IMR-90 (cell line): ENCODE data around the gene PPP1R8. TPM values are rescaled to one million over a fixed set of nuclear protein-coding genes. Genes with fewer than 3 reads are reported as not detected.

Source experiments
- ATAC-seq: fragments of 200-7000 bp; cut with Tn5 transposase; 2 replicates; pipeline ENCODE4 v1.9.1; 2020; ENCODE audit warnings: low read depth, mild to moderate bottlenecking, moderate library complexity
- BruUV-seq: library from RNA; stranded (reverse); fragments of 400-500 nt; replicated peaks from 2 replicates; lab custom pipeline; 2021; lab: Mats Ljungman, UMichigan
- CTCF ChIA-PET: fragments of 300-600 bp; formaldehyde crosslinking; extraction: SDS; loops from one replicate; lab custom pipeline; 2021; ENCODE audit warnings: antibody characterized with exemption; lab: Yijun Ruan, JAX
- POLR2A ChIA-PET: fragments of 300-600 bp; sonication (Branson Sonifier 250); formaldehyde crosslinking; loops from one replicate; lab custom pipeline; 2022; ENCODE audit warnings: antibody characterized with exemption; ENCODE audit not compliant: unreplicated experiment; lab: Charles Lee
- DNase-seq: peaks from one replicate; pipeline ENCODE4 v3.0.0; 2013
- H2AFZ ChIP-seq: replicated peaks from 2 replicates; pipeline ENCODE3; 2013; ENCODE audit warnings: low read length, mild to moderate bottlenecking; ENCODE audit not compliant: poor library complexity
- H2AK5ac ChIP-seq: 2 replicates; pipeline ENCODE4 v1.6.1; 2013; ENCODE audit warnings: low read depth, low read length, inconsistent platforms
- H2AK9ac ChIP-seq: replicated peaks from 2 replicates; pipeline ENCODE3; 2013; ENCODE audit warnings: mild to moderate bottlenecking, low read depth, low read length, moderate library complexity; ENCODE audit not compliant: poor library complexity
- H2BK120ac ChIP-seq: 2 replicates; pipeline ENCODE4 v1.6.1; 2013; ENCODE audit warnings: low read depth, low read length, inconsistent platforms
- H2BK15ac ChIP-seq: 3 replicates; pipeline ENCODE4 v1.6.1; 2013; ENCODE audit warnings: low read depth, low read length, inconsistent platforms
- H2BK20ac ChIP-seq: 2 replicates; pipeline ENCODE4 v1.6.1; 2013; ENCODE audit warnings: low read depth, mild to moderate bottlenecking, inconsistent platforms, low read length, moderate library complexity
- H2BK5ac ChIP-seq: 2 replicates; pipeline ENCODE4 v1.6.1; 2013; ENCODE audit warnings: mild to moderate bottlenecking, low read depth, low read length, inconsistent platforms; ENCODE audit not compliant: poor library complexity, severe bottlenecking
- H3K14ac ChIP-seq: replicated peaks from 2 replicates; pipeline ENCODE4 v1.6.1; 2013; ENCODE audit warnings: low read depth, low read length, inconsistent platforms
- H3K18ac ChIP-seq: 2 replicates; pipeline ENCODE4 v1.6.1; 2013; ENCODE audit warnings: low read depth, low read length, control low read depth
- H3K23ac ChIP-seq: 2 replicates; pipeline ENCODE4 v1.6.1; 2013; ENCODE audit warnings: low read depth, low read length, inconsistent platforms
- H3K27ac ChIP-seq: 2 replicates; pipeline ENCODE4 v1.5.1; 2013; ENCODE audit warnings: mild to moderate bottlenecking, control low read depth, low read length; ENCODE audit not compliant: insufficient read depth
- H3K27me3 ChIP-seq: 2 replicates; pipeline ENCODE4 v1.6.1; 2013; ENCODE audit warnings: low read length; ENCODE audit not compliant: control insufficient read depth, insufficient read depth
- H3K36me3 ChIP-seq: 2 replicates; pipeline ENCODE4 v1.6.1; 2013; ENCODE audit warnings: low read length, mixed read lengths; ENCODE audit not compliant: control insufficient read depth, insufficient read depth
- H3K4ac ChIP-seq: 2 replicates; pipeline ENCODE4 v1.6.1; 2013; ENCODE audit warnings: low read depth, low read length, inconsistent platforms
- H3K4me1 ChIP-seq: 2 replicates; pipeline ENCODE4 v1.6.1; 2013; ENCODE audit warnings: low read length, mixed read lengths; ENCODE audit not compliant: control insufficient read depth, insufficient read depth
- H3K4me2 ChIP-seq: 2 replicates; pipeline ENCODE4 v1.6.1; 2013; ENCODE audit warnings: low read depth, mild to moderate bottlenecking, control low read depth, low read length, moderate library complexity
- H3K4me3 ChIP-seq: 2 replicates; pipeline ENCODE4 v1.5.1; 2013; ENCODE audit warnings: low read depth, mild to moderate bottlenecking, control low read depth, low read length, moderate library complexity; ENCODE audit not compliant: insufficient read depth
- H3K56ac ChIP-seq: 2 replicates; pipeline ENCODE4 v1.6.1; 2013; ENCODE audit warnings: low read length, inconsistent platforms; ENCODE audit not compliant: insufficient read depth; ENCODE audit errors: extremely low read depth
- H3K79me1 ChIP-seq, 2 experiments: 2 replicates each; pipeline ENCODE4 v1.6.1; 2013; ENCODE audit warnings: low read length in 2 of 2, inconsistent platforms in 1 of 2, low read depth in 1 of 2
- H3K9ac ChIP-seq: 2 replicates; pipeline ENCODE4 v1.6.1; 2013; ENCODE audit warnings: low read depth, low read length, control low read depth
- H3K9me1 ChIP-seq: 2 replicates; pipeline ENCODE4 v1.6.1; 2013; ENCODE audit warnings: low read length, inconsistent platforms; ENCODE audit not compliant: insufficient read depth
- H3K9me3 ChIP-seq: 2 replicates; pipeline ENCODE4 v1.6.1; 2013; ENCODE audit warnings: low read length; ENCODE audit not compliant: control insufficient read depth, insufficient read depth
- H4K20me1 ChIP-seq: 2 replicates; pipeline ENCODE4 v1.6.1; 2013; ENCODE audit warnings: low read length, inconsistent platforms; ENCODE audit not compliant: insufficient read depth
- H4K5ac ChIP-seq: 2 replicates; pipeline ENCODE4 v1.6.1; 2013; ENCODE audit warnings: mild to moderate bottlenecking, low read depth, low read length, control low read depth
- H4K8ac ChIP-seq, 2 experiments: 2 replicates each; pipeline ENCODE4 v1.6.1; 2013; ENCODE audit warnings: low read depth in 2 of 2, low read length in 2 of 2, control low read depth in 1 of 2, inconsistent platforms in 1 of 2
- H4K91ac ChIP-seq: 2 replicates; pipeline ENCODE4 v1.6.1; 2013; ENCODE audit warnings: low read depth, low read length, inconsistent platforms; ENCODE audit not compliant: insufficient read depth
- BHLHE40 ChIP-seq: fragments of 150-350 bp; IDR thresholded peaks from 2 replicates; pipeline ENCODE4 v1.6.1; 2016; ENCODE audit warnings: mild to moderate bottlenecking, low read depth, low read length
- CEBPB ChIP-seq: IDR thresholded peaks from 2 replicates; pipeline ENCODE4 v1.6.1; 2012; ENCODE audit warnings: low read depth, low read length, improper control_type of control experiment
- CHD1 ChIP-seq: IDR thresholded peaks from 2 replicates; pipeline ENCODE4 v1.6.1; 2012; ENCODE audit warnings: low read depth, low read length, improper control_type of control experiment
- FOS ChIP-seq: fragments of 150-350 bp; IDR thresholded peaks from 2 replicates; pipeline ENCODE4 v1.6.1; 2016; ENCODE audit warnings: low read depth, low read length
- MAFK ChIP-seq: IDR thresholded peaks from 2 replicates; pipeline ENCODE4 v1.6.1; 2012; ENCODE audit warnings: low read depth, low read length, improper control_type of control experiment
- MAZ ChIP-seq: IDR thresholded peaks from 2 replicates; pipeline ENCODE4 v1.6.1; 2012; ENCODE audit warnings: low read depth, mild to moderate bottlenecking, low read length, improper control_type of control experiment, moderate library complexity, borderline replicate concordance
- MXI1 ChIP-seq: IDR thresholded peaks from 2 replicates; pipeline ENCODE4 v1.6.1; 2012; ENCODE audit warnings: low read depth, mild to moderate bottlenecking, low read length, moderate library complexity, borderline replicate concordance
- NFE2L2 ChIP-seq: fragments of 150-350 bp; IDR thresholded peaks from 2 replicates; pipeline ENCODE4 v1.6.1; 2016; ENCODE audit warnings: low read depth, mild to moderate bottlenecking, low read length
- POLR2A ChIP-seq: IDR thresholded peaks from 2 replicates; pipeline ENCODE4 v1.6.1; 2012; ENCODE audit warnings: mild to moderate bottlenecking, low read depth, low read length
- RAD21 ChIP-seq: IDR thresholded peaks from 2 replicates; pipeline ENCODE4 v1.6.1; 2012; ENCODE audit warnings: low read length, improper control_type of control experiment
- RCOR1 ChIP-seq: IDR thresholded peaks from 2 replicates; pipeline ENCODE4 v1.6.1; 2012; ENCODE audit warnings: mild to moderate bottlenecking, low read length, improper control_type of control experiment; ENCODE audit not compliant: insufficient replicate concordance
- RFX5 ChIP-seq: IDR thresholded peaks from 2 replicates; pipeline ENCODE4 v1.8.0; 2012; ENCODE audit warnings: low read depth, mild to moderate bottlenecking, low read length, moderate library complexity
- SMC3 ChIP-seq: fragments of 150-350 bp; IDR thresholded peaks from 2 replicates; pipeline ENCODE4 v1.6.1; 2016; ENCODE audit warnings: low read depth, mild to moderate bottlenecking, antibody characterized with exemption, low read length, moderate library complexity
- WGBS, 2 experiments: methylation state at CpG; one replicate each; pipeline versions ENCODE4 v1.1.5 to v1.1.7; 2013; ENCODE audit warnings: missing lambda C conversion rate in 2 of 2; ENCODE audit not compliant: insufficient read length in 1 of 2; ENCODE audit errors: extremely low coverage in 2 of 2; 5-methylcytosine and 5-hydroxymethylcytosine counted together
- dilution Hi-C: fragments of 300-500 bp; cut with HindIII; formaldehyde crosslinking; loops from one replicate; pipeline ENCODE4 v1.14.3; 2018; ENCODE audit warnings: low sequenced_read_pairs; ENCODE audit not compliant: unreplicated experiment
- in situ Hi-C: fragments of 300-500 bp; cut with MboI; formaldehyde crosslinking; loops from 3 replicates; pipeline ENCODE4 v1.14.3; 2019; ENCODE audit warnings: low sequenced_read_pairs, inconsistent platforms, mixed read lengths
- intact Hi-C: fragments of 100-400 bp; cut with micrococcal nuclease; formaldehyde crosslinking; loops from 2 replicates; pipeline ENCODE4 v1.10.0; 2022
- polyA plus RNA-seq, 3 experiments: library from polyadenylated mRNA; depleted of rRNA; stranded (reverse); fragments of >200 nt; gene quantifications; 2 replicates each; pipeline ENCODE4 v1.2.3, GENCODE V29; 2012; ENCODE audit warnings: low replicate concordance in 1 of 3
- total RNA-seq: library from RNA; depleted of rRNA; stranded (reverse); fragments of >200 nt; gene quantifications from 2 replicates; pipeline ENCODE4 v1.2.3, GENCODE V29; 2012
- TF ChIP-seq, protein P1 (sequence below): fragments of 150-350 bp; IDR thresholded peaks from 2 replicates; pipeline ENCODE4 v1.6.1; 2016; ENCODE audit warnings: low read depth, mild to moderate bottlenecking, low read length, moderate library complexity, borderline replicate concordance
- TF ChIP-seq, protein P2 (sequence below): conservative IDR thresholded peaks from 2 replicates; pipeline ENCODE4 v1.5.1; 2012; ENCODE audit warnings: mild to moderate bottlenecking, low read depth, low read length, improper control_type of control experiment
- TF ChIP-seq, protein P3 (sequence below): fragments of 150-350 bp; IDR thresholded peaks from 2 replicates; pipeline ENCODE4 v1.6.1; 2017; ENCODE audit warnings: mild to moderate bottlenecking, antibody characterized with exemption, low read length, low read depth

PPP1R8 gene
- total and polyA plus RNA-seq, 2 of the 4 experiments (the other 2 are of a cell fraction): 53.8 to 80.1 TPM

DNA sequence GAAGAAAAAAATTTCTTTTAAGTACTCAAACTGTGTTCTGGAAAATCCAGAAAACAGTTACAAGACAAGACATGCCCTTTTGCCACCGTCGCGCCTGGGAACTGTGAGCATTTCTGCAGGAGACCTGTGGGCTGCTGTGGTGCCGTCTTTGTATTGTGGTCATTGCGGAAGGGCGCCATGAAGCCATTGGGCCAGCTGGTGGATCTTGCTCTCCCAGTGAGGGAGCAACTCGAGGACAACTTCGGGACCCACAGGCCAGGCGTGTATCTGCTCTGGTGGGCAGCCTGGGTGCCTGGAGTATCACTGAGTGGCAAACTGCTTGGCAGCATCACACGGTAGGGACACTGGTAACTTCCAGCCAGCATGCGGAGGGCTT is 38.0 kb downstream of the PPP1R8 start:
- intact Hi-C loops (no loop called here), dilution Hi-C loops (no loop called here), in situ Hi-C loops (loop anchor here (25.0 kb wide), 1 partner anchor 344 kb away; no protein-coding TSS in a partner anchor)
- CTCF ChIA-PET: no interaction called here
- Histone ChIP-seq H3K27ac (no peak overlapping the region), H4K91ac (no peak overlapping the region), H3K14ac (no peak overlapping the region), H3K56ac (no peak overlapping the region), H3K18ac (no peak overlapping the region), H3K4me1 (peaks cover 9% of the 10 kb centered on the region), H3K27me3 (no peaks in the 10 kb centered on the region), H4K20me1 (no peaks in the 10 kb centered on the region), H4K8ac (no peak overlapping the region), H2BK5ac (no peak overlapping the region), H2AFZ (peak overlapping the region; percentile 64), H3K79me1 (peaks cover 0 to 6% of the 10 kb centered on the region in 2 experiments; a peak in 1 of 4 replicates), H3K4me3 (no peak overlapping the region), H3K36me3 (no peaks in the 10 kb centered on the region), H2BK20ac (no peak overlapping the region), H3K9me3 (no peaks in the 10 kb centered on the region), H3K4me2 (no peak overlapping the region), H3K9ac (no peak overlapping the region), H2AK9ac (no peak overlapping the region), H4K5ac (no peak overlapping the region), H2BK120ac (no peak overlapping the region), H3K23ac (no peak overlapping the region), H3K4ac (no peak overlapping the region), H2BK15ac (no peak overlapping the region), H2AK5ac (no peak overlapping the region), H3K9me1 (peaks cover 7% of the 10 kb centered on the region; the same call in 1 of the 2 replicates)
- POLR2A ChIA-PET: no interaction called here
- TF ChIP-seq NFE2L2 (no peak), MXI1 (no peak), MAZ (no peak), POLR2A (no peak), MAFK (no peak), BHLHE40 (no peak), RAD21 (no peak), RFX5 (no peak), CHD1 (no peak), RCOR1 (no peak), CEBPB (no peak), FOS (no peak), SMC3 (no peak)
- TF ChIP-seq, protein P1, sequence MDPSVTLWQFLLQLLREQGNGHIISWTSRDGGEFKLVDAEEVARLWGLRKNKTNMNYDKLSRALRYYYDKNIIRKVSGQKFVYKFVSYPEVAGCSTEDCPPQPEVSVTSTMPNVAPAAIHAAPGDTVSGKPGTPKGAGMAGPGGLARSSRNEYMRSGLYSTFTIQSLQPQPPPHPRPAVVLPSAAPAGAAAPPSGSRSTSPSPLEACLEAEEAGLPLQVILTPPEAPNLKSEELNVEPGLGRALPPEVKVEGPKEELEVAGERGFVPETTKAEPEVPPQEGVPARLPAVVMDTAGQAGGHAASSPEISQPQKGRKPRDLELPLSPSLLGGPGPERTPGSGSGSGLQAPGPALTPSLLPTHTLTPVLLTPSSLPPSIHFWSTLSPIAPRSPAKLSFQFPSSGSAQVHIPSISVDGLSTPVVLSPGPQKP: no peak
- TF ChIP-seq, protein P2, sequence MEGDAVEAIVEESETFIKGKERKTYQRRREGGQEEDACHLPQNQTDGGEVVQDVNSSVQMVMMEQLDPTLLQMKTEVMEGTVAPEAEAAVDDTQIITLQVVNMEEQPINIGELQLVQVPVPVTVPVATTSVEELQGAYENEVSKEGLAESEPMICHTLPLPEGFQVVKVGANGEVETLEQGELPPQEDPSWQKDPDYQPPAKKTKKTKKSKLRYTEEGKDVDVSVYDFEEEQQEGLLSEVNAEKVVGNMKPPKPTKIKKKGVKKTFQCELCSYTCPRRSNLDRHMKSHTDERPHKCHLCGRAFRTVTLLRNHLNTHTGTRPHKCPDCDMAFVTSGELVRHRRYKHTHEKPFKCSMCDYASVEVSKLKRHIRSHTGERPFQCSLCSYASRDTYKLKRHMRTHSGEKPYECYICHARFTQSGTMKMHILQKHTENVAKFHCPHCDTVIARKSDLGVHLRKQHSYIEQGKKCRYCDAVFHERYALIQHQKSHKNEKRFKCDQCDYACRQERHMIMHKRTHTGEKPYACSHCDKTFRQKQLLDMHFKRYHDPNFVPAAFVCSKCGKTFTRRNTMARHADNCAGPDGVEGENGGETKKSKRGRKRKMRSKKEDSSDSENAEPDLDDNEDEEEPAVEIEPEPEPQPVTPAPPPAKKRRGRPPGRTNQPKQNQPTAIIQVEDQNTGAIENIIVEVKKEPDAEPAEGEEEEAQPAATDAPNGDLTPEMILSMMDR: no peak
- TF ChIP-seq, protein P3, sequence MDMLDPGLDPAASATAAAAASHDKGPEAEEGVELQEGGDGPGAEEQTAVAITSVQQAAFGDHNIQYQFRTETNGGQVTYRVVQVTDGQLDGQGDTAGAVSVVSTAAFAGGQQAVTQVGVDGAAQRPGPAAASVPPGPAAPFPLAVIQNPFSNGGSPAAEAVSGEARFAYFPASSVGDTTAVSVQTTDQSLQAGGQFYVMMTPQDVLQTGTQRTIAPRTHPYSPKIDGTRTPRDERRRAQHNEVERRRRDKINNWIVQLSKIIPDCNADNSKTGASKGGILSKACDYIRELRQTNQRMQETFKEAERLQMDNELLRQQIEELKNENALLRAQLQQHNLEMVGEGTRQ: no peak
- DNase-seq (no peak), ATAC-seq (no peak)
- WGBS, 2 experiments: 82% methylated on average over 7 of the region's 11 CpGs; no CpG with 5 or more reads in 1 of the 2 experiments
- no TSS peak for BruUV-seq
